GM06990 (cell line): Measurements from ENCODE around the gene LHFPL2.
"Not testable (repeated sequence)": the region's sequence is repeated elsewhere in the genome, so short reads cannot be mapped to it uniquely, and the experiment has no call there.

Experiments
- DNase-seq: peaks from one replicate; pipeline ENCODE4 v3.0.0-alpha.2; 2011; ENCODE audit not compliant: insufficient read length; ENCODE audit errors: extremely low read depth
- H3K27me3 ChIP-seq: replicated peaks from 2 replicates; pipeline ENCODE4 v1.6.0; 2011; ENCODE audit warnings: low read length; ENCODE audit not compliant: control insufficient read depth, insufficient read depth
- H3K36me3 ChIP-seq: 2 replicates; pipeline ENCODE4 v1.5.1; 2011; ENCODE audit warnings: low read length; ENCODE audit not compliant: control insufficient read depth, insufficient read depth
- H3K4me3 ChIP-seq: replicated peaks from 2 replicates; pipeline ENCODE4 v1.5.1; 2011; ENCODE audit warnings: low read depth, mild to moderate bottlenecking, control low read depth, low read length
- CTCF ChIP-seq: IDR thresholded peaks from 2 replicates; pipeline ENCODE4 v1.5.1; 2011; ENCODE audit warnings: low read length, control low read depth, mild to moderate bottlenecking, inconsistent platforms; ENCODE audit not compliant: insufficient read depth, poor library complexity, severe bottlenecking

LHFPL2 gene

GRCh38 chr5:78690253-78690972 is 41.8 kb upstream of the LHFPL2 start:
- TF ChIP-seq CTCF: no peak
- no peaks in the 10 kb centered on the region for H3K36me3 ChIP-seq
- no peak for DNase-seq
- H3K4me3 ChIP-seq: no peak overlapping the region
- H3K27me3 ChIP-seq: no peaks in the 10 kb centered on the region

GRCh38 chr5:78689540-78690252 is 41.1 kb upstream of the LHFPL2 start:
- DNase-seq: no peak
- TF ChIP-seq CTCF: no peak
- no peaks in the 10 kb centered on the region for H3K27me3 ChIP-seq
- H3K36me3 ChIP-seq: no peaks in the 10 kb centered on the region
- H3K4me3 ChIP-seq: no peak overlapping the region

- H3K4me3 ChIP-seq, H3K27me3 ChIP-seq, H3K36me3 ChIP-seq, DNase-seq: not testable (repeated sequence)
These were observed 38.9 kb upstream of the LHFPL2 start for GRCh38 chr5:78687514-78687913.

GRCh38 chr5:78683905-78684304 is 35.3 kb upstream of the LHFPL2 start:
- not testable (repeated sequence) for H3K36me3 ChIP-seq, H3K27me3 ChIP-seq, H3K4me3 ChIP-seq, DNase-seq

- no peak overlapping the region for H3K4me3 ChIP-seq
- DNase-seq: no peak
- TF ChIP-seq CTCF: no peak
- H3K36me3 ChIP-seq: no peaks in the 10 kb centered on the region
- H3K27me3 ChIP-seq: no peaks in the 10 kb centered on the region
These were observed 31.3 kb upstream of the LHFPL2 start for GRCh38 chr5:78679905-78680304.

GRCh38 chr5:78677777-78678668 is 29.5 kb upstream of the LHFPL2 start:
- H3K27me3 ChIP-seq: no peaks in the 10 kb centered on the region
- peak; percentile 15 for DNase-seq
- TF ChIP-seq CTCF: peak; percentile 19
- no peak overlapping the region for H3K4me3 ChIP-seq
- no peaks in the 10 kb centered on the region for H3K36me3 ChIP-seq
